Stimulated activated CD4-positive, alpha-beta T cell treated with anti-CD3 and anti-CD28 coated beads, Interleukin-12 subunit alpha, Interleukin-12 subunit beta, amount 100 ng/mL, for 48 hours (primary cell): ENCODE data around the gene GFER.
A peak's percentile ranks its signal among the peaks of the same experiment; 100 is the strongest.
"Not testable (repeated sequence)": the region's sequence is repeated elsewhere in the genome, so short reads cannot be mapped to it uniquely, and the experiment has no call there.

Experiments
- DNase-seq, 3 donors: peaks; one replicate each; pipeline ENCODE4 v3.0.0-alpha.2; 2020; ENCODE audit warnings: low read depth in 2 of 3, low spot score in 1 of 3

The GFER gene

DNA sequence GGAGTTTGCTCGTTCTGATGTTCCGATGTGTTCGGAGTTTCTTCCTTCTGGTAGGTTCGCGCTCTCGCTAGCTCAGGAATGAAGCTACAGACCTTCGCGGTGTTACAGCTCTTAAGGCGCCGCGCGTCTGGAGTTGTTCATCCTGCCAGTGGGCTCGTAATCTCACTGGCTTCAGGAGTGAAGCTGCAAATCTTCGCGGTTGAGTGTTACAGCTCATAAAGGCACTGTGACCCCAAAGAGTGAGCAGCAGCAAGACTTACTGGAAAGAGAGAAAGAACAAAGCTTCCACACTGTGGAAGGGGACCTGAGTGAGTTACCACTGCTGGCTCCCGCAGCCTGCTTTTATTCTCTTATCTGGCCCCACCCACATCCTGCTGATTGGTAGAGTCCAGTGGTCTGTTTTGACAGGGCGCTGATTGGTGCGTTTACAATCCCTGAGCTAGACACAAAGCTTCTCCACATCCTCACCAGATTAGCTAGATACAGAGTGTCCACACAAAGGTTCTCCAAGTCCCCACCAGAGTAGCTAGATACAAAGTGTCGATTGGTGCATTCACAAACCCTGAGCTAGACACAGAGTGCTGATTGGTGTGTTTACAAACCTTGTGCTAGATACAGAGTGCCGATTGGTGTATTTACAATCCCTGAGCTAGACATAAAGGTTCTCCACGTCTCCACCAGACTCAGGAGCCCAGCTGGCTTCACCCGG is 26.4 kb upstream of the GFER start:
- DNase-seq, result not testable (repeated sequence)

DNA sequence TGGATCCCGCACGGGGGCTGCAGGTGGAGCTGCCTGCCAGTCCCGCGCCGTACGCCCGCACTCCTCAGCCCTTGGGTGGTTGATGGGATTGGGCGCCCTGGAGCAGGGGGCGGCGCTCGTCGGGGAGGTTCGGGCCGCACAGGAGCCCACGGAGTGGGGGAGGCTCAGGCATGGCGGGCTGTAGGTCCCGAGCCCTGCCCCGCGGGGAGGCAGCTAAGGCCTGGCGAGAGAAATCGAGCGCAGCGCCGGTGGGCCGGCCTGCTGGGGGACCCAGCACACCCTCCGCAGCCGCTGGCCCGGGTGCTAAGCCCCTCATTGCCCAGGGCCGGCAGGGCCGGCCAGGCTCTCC is 25.9 kb upstream of the GFER start:
- not testable (repeated sequence) for DNase-seq

GRCh38 chr16:1958715-1959268 is 25.2 kb upstream of the GFER start:
- no peak for DNase-seq

DNA sequence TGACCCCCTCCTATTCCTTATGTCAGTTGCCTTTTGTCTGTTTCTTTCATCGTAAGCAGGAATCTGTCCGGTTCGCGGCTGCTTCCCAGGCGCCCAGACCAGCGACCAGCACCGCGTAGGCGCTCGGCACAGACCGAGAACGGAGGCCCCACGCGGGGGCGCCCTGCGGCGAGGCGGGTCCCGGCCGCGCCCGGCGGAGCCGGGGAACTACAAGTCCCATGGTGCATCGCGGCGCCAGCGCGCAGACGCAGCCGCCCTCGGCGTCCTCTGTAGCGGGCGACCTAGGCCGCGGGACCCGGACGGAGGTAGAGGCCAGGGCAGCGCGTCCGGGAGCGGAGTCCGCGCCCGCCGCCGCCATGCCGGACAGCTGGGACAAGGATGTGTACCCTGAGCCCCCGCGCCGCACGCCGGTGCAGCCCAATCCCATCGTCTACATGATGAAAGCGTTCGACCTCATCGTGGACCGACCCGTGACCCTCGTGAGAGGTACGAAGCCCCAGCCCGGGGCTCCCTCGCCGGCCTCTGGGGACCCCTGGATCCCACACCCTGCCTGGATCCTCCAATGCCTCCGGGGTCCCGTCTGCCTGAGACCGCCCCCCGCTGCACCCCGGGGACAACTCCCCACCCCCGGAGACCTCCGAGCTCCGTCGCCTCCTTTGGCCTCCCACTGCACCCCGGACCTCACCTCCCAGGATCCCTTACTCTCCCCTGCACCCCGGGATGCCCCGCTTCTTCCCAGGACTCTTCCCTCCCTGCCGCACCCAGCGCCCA is 24.5 kb upstream of the GFER start, which contains the start of gene NDUFB10:
Gene NDUFB10, plus strand, starts transcription at position 270 of the 771 bp plus-strand sequence. Its CDS starts 87 bp downstream, at position 357.
- DNase-seq, result peak; percentile 85 to 92 (median 90)

DNA sequence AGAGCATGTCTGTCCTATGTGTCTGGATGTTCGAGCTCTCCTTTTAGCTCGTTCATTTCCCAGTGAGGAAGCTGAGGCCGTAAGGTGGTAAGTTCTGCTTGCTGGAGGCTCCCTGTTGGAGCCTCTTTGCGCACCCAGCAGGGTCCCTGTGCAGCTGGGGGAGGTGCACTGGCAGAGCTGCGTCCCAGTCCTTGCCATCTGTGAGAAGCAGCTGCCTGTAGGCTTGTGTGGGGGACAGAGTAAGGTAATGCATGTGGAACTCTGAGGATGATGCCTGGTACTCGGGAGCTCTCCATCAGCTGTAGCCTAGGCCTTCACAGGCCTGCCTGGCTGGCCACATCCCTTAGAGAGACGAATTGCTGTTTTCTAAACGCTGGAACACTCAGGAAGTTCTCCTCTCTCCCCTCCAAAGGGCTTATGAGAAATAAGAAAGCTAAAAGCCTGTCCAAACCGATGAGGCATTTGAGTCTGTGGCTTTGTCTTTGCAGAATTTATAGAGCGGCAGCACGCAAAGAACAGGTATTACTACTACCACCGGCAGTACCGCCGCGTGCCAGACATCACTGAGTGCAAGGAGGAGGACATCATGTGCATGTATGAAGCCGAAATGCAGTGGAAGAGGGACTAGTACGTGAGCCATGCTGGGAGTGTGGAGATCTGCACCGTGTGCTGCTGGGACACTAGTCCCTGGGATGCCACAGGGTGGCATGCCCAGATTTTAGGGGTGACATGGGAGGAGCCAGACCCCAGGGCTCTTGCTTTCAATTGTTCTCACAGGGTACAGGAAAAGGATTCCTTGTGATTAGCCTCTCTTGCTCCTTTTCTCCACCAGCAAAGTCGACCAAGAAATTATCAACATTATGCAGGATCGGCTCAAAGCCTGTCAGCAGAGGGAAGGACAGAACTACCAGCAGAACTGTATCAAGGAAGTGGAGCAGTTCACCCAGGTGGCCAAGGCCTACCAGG is 23.0 kb upstream of the GFER start:
- DNase-seq, result peak; percentile 53 to 59 (median 53)

GRCh38 chr16:1961651-1962067 is 22.3 kb upstream of the GFER start:
- DNase-seq, result no peak

DNA sequence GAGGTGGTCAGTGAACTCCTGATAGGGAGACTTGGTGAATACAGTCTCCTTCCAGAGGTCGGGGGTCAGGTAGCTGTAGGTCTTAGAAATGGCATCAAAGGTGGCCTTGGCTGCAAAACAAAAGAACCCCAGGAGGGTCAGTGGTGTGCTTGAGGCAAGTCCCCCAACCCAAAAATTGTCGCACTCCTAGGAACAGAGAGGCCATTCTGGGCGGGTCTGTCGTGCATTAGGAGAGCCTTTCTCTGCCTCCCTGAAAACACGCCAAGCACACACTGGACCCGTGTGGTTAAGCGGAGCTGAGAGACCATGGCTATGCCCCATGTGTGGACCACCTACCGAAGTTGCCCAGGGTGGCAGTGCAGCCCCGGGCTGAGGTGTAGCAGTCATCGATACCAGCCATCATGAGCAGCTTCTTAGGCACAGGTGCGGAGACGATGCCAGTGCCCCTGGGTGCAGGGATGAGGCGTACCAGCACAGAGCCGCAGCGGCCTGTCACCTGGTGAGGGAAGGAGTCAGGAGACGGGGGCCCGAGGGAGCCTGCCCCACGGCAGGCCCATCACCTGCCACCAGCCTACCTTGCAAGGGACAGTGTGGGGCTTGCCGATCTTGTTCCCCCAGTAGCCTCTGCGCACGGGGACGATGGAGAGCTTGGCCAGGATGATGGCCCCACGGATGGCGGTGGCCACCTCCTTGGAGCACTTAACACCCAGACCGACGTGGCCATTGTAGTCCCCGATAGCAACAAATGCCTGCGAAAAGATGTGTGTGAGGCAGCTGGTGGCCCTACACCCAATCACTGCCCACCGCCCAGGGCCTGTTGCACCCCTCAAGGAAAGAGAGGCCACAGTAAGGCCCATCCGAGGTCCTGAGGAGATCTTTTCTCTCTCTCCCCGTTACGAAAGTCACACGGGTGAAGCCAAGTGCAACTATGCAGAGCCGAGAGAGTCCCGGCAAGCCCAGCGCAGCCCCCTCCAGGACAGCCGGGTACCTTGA is 21.5 kb upstream of the GFER start:
- DNase-seq, result not testable (repeated sequence)

- DNase-seq, result no peak
These were observed 20.0 kb upstream of the GFER start for GRCh38 chr16:1963806-1964505.

- DNase-seq, result peak; percentile 98 to 99 (median 98)
These were observed 19.2 kb upstream of the GFER start, which contains the start of gene RPS2 for GRCh38 chr16:1964506-1965395. TSS of gene RPS2 (minus strand) at chr16:1964826. CDS start at chr16:1964625, 201 bp downstream.

- DNase-seq, result no peak
These were observed 18.5 kb upstream of the GFER start for GRCh38 chr16:1965396-1966001.

DNA sequence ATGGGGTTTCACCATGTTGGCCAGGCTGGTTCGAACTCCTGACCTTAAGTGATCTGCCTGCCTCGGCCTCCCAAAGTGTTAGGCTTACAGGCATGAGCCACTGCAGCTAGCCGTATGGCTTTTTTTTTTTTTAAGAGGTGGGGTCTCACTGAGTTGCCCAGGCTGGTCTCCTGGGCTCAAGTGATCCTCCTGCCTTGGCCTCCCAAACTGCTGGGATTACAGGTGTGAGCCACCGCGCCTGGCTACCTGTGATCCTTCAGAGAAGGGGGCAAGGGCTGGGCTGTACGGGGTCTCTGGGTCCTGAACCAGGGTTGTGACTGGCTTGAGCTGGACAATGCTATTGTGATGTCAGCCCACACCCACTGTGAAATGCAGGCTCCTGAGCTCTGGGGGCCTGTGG is 17.5 kb upstream of the GFER start, which contains the start of gene RNF151:
Gene RNF151, plus strand, starts transcription at position 397 of the 400 bp plus-strand sequence. CDS start 26 bp downstream, outside the sequence.
- no peak for DNase-seq

DNA sequence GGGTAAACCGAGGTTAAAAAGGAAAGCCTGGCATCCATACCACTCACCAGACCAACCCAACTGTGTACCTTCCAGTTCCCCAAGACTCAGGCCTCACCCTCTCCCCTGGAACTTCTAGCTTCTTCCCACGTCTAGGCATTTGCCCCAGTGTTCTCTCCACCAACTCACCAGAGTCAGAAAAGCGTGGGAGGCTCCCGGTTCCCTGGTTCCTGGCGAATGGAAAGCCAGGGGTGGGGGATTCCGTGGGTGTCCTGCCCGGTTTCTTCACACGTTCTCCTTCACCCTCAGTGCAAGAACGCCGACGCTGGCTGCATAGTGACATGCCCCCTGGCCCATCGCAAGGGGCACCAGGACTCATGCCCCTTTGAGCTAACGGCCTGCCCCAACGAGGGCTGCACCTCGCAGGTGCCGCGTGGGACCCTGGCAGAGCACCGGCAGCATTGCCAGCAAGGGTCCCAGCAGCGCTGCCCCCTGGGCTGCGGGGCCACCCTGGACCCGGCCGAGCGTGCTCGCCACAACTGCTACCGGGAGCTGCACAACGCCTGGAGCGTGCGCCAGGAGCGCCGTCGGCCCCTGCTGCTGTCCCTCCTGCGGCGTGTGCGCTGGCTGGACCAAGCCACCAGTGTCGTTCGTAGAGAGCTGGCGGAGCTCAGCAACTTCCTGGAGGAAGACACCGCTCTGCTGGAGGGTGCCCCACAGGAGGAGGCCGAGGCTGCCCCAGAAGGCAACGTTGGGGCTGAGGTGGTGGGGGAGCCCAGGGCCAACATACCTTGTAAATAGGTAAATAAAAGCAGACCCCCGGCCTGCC is 15.6 kb upstream of the GFER start:
- DNase-seq, result no peak

DNA sequence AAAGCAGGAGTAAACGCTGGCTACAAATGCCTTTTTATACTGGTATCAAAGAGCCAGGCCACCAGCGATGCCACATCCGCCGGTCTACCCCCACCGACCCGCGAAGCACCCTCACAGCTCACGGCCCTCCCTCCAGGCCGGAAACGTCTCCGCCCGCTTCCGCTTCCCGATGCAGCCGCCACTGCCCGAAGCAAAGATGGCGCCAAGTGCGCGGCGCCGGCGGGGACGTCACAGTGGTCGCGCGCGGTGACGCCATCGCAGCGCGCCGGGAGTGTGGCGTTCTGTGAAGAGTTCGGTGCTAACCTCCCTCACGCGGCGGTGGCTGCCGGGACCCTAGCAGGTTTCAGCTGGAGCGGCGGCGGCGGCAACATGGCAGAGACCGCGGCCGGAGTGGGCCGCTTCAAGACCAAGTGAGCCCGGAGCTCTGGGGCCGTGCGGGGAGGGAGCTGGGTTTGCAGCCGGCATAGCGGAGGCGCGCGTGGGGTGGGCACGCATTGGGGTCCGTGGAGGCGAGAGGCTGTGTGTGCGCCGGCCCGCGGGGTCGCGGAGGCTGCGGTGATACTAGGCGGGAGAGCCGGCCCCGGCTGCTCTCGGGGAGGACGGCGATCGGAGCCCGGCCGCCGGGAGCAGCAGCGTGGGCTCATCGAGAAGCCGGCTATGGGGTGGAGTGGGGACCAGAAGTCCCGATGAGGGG is 12.1 kb upstream of the GFER start, which contains the start of gene TBL3:
Gene TBL3, plus strand, starts transcription at position 258 of the 694 bp plus-strand sequence. Its CDS starts 112 bp downstream, at position 370.
- peak; percentile 95 to 97 (median 96) for DNase-seq

GRCh38 chr16:1972490-1972877 is 11.5 kb upstream of the GFER start:
- no peak for DNase-seq

GRCh38 chr16:1973461-1974156 is 10.4 kb upstream of the GFER start:
- no peak for DNase-seq
